Kidney capillary endothelial cell (primary cell): ENCODE measurements around the gene TNFRSF21.

Experiments used
- DNase-seq: peaks from one replicate; pipeline ENCODE4 v3.0.0-alpha.2; 2018; ENCODE audit warnings: low spot score

Gene TNFRSF21

GRCh38 chr6:47221565-47221964 lies 88.1 kb downstream of the TNFRSF21 start:
- no peak for DNase-seq

- DNase-seq: no peak
These were observed 100.1 kb downstream of the TNFRSF21 start for GRCh38 chr6:47209632-47210031.

GRCh38 chr6:47207261-47207660 lies 102.4 kb downstream of the TNFRSF21 start:
- no peak for DNase-seq

- DNase-seq: no peak
These were observed 103.1 kb downstream of the TNFRSF21 start for GRCh38 chr6:47206626-47207025.

GRCh38 chr6:47203938-47204611 lies 105.6 kb downstream of the TNFRSF21 start:
- no peak for DNase-seq

- no peak for DNase-seq
These were observed 106.3 kb downstream of the TNFRSF21 start for GRCh38 chr6:47203266-47203937.

GRCh38 chr6:47202644-47203205 lies 107.0 kb downstream of the TNFRSF21 start:
- DNase-seq: no peak

GRCh38 chr6:47200536-47201334 lies 109.0 kb downstream of the TNFRSF21 start:
- no peak for DNase-seq

GRCh38 chr6:47197682-47198640 lies 111.7 kb downstream of the TNFRSF21 start:
- no peak for DNase-seq

GRCh38 chr6:47196113-47196512 lies 113.6 kb downstream of the TNFRSF21 start:
- no peak for DNase-seq

- no peak for DNase-seq
These were observed 114.6 kb downstream of the TNFRSF21 start for GRCh38 chr6:47195011-47195650.

GRCh38 chr6:47188588-47189021 lies 121.1 kb downstream of the TNFRSF21 start:
- DNase-seq: peak; percentile 40

GRCh38 chr6:47187893-47188587 lies 121.7 kb downstream of the TNFRSF21 start:
- no peak for DNase-seq

GRCh38 chr6:47187113-47187512 lies 122.6 kb downstream of the TNFRSF21 start:
- no peak for DNase-seq

GRCh38 chr6:47182291-47182957 lies 127.3 kb downstream of the TNFRSF21 start:
- no peak for DNase-seq

GRCh38 chr6:47181681-47182080 lies 128.0 kb downstream of the TNFRSF21 start:
- no peak for DNase-seq
